GM10847 (cell line): ENCODE results near the gene PIGA.

Source experiments
- POLR2A ChIP-seq: IDR thresholded peaks from 2 replicates; pipeline ENCODE4 v1.6.1; 2011; ENCODE audit not compliant: insufficient read length; ENCODE audit errors: extremely low read depth

PIGA gene

GRCh38 chrX:15336023-15336413 is 695 bp upstream of the PIGA start:
- no peak for TF ChIP-seq POLR2A

- no peak for TF ChIP-seq POLR2A
Measured at GRCh38 chrX:15334561-15334960, 762 bp downstream of the PIGA start.

GRCh38 chrX:15328821-15329220 is 6.5 kb downstream of the PIGA start:
- TF ChIP-seq POLR2A = no peak

- TF ChIP-seq POLR2A = no peak
Measured at GRCh38 chrX:15328131-15328530, 7.2 kb downstream of the PIGA start.

DNA sequence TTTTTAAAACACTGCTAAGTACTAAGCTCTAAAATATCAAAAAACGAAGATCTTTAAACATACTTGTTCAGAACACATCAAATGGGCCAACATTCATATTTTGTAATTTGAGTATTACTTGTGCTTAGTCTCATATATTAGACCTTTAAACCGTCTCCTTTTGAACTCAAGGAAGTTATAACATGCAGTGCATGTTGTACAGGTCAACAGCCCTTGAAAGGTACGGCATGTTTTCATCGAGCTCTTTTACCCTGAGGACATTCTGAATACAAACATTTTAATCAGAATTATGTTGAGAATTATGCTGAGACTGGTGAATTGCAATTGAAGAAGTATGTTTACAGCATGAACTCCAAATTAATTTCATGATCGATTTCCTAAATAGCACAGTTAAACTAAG is 12.9 kb downstream of the PIGA start:
- TF ChIP-seq POLR2A = no peak

- TF ChIP-seq POLR2A = no peak
Measured at GRCh38 chrX:15322072-15322471, 13.3 kb downstream of the PIGA start.

- no peak for TF ChIP-seq POLR2A
Measured at GRCh38 chrX:15321447-15321846, 13.9 kb downstream of the PIGA start.

DNA sequence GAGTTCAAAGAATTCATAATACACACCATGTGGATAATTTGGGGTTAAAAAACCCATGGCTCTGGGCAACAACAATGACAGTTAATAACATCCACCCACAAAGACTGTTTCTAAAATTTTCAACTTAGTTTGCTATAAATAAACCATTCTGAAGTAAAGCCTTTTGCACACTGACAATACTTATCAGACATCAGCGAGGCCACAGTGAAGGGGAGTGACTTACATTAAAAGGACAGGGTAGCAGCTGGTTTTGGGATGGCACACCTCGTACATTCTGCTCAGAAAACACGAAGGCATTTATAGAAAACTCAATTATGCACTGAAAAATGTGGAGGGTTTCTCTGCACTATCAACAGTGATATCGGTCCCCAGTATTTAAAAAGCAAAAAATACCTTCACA is 15.0 kb downstream of the PIGA start:
- TF ChIP-seq POLR2A = no peak

DNA sequence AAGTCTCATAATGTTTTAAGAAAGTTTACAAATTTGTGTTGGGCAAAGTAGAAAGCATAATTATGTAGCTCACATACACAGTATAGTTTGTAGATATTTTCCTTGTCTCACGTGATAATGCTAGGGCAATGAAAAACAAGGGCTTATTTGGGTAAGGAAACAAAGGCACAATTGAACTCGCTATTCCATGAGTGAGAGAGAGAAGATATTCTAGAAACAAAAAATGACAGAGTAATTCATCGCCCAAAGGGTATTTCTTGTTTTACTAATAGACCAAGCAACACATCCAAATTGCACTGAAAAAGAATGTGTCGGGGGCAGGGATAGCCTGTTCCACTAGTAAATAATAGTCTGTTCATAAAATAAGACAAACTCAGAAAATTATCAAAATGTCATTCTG is 16.2 kb downstream of the PIGA start:
- TF ChIP-seq POLR2A = no peak

DNA sequence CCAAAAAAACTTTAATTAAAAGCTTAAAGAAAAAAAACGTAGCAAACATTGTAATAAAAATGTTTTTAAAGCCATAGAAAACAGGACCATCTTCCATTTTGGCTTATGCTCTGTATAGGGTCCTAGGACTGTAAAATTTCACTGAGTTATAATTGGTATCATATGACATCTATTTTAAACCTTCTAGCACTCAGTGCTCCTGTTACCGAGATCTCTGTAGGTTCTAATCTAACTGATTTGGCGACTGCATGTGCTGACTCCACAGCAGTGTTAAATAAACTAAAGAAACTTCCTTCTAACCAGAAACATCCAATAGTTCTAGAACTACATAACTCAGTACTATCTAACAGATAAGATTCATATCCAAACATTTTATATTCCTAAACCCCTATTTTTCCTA is 19.8 kb downstream of the PIGA start, which contains the start of gene ASB11:
Gene ASB11, minus strand, starts transcription at position 132 of the 400 bp plus-strand sequence. Its CDS starts 35 bp downstream, at position 97.
- no peak for TF ChIP-seq POLR2A

DNA sequence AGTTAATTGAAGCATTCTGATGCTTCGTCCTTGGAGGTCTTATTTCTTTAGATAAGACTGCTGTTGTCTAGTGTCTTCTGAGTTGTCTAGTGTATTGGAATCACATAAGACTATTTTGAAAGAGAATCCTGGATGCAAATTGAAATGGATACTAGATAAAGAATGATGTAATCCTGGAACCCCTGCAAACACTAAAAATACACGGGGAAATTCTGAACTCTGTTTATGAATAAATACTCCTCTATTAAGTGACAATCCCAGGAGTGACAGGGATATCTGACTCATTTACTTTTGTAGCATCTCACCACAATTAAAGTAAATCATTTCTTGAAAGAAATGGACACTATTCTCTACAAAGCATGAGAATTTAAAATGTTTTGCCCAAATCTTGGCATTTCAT is 20.9 kb downstream of the PIGA start:
- TF ChIP-seq POLR2A = no peak

DNA sequence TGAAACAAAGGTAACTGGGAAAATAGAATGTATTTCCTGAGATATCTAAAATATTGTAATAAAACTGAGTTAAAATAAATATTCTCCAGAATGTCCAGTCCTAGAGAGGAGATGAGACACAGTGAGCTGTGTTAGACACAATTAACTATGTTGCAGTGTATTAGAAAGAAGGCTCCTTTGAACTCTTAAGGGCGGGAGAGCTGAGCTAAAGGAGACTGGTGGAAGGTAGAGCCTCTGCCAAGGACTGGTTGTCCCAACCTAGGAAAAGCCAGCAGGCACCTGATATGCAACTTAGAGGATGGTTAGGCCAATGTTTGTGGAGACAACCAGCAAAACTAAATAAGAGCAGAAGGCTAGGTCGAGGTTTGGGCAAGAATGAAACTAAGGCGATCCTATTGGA is 24.2 kb downstream of the PIGA start:
- TF ChIP-seq POLR2A = no peak

DNA sequence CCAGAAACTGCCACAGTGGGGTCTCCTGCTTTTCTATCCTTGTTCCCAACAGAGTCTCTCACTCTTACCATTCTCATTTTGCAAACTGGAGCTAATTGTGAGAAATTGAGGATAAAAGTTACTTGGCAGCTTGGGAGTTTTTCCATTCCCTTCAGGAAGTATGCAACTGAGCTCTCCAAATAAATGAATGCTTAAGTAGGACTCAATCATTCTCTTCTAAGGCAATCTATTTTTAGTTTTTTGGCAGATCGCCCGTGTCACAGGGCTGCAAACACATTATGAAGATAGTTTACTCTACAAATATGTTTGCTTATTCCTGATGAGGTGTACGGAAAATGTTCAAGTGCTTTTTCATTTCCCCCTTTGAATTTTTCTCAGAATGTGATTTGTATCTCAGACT is 25.2 kb downstream of the PIGA start:
- no peak for TF ChIP-seq POLR2A

GRCh38 chrX:15301924-15302323 is 33.4 kb downstream of the PIGA start:
- TF ChIP-seq POLR2A = no peak

DNA sequence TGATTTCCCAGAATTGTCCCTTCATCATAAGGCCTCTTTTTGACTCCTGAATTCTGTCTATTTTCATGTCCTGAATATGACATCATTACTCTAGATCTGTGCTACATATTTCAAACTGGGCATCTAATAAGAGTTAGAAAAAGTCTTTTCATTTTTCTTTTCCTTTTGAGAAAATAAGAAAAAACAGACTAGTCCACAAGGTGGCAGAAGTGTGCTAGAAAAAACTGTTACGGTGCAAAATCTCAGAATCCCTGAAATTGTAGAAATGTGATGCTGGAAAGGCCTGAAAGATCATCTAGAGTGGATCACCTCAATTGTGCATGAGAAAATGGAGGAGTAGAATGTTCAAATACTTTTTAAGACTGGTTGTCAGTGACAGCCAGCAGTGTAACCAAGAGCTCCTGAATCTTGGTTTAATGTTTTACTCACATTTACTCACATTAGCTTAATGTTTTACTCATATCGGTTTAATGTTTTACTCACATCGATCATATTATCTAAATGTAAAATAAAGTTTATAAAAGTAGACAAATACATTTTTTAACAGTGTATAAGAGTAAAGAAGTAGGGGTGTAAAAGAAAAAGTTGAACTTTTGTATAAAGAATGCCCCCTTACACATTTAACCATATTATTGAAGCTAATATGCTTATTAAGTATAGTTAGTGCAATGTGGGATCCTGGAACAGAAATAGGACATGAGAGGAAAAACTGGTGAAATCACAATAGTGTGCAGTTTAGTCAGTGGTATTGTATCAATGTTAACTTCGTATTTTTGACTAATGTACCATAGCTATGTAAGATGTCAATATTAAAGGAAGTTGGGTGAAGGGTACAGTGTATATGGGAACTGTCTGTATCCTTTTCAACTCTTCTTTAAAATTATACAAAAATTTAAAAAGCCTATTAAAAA is 35.1 kb downstream of the PIGA start:
- no peak for TF ChIP-seq POLR2A

- no peak for TF ChIP-seq POLR2A
Measured at GRCh38 chrX:15298780-15299179, 36.5 kb downstream of the PIGA start.

GRCh38 chrX:15298201-15298600 is 37.1 kb downstream of the PIGA start:
- TF ChIP-seq POLR2A = no peak

DNA sequence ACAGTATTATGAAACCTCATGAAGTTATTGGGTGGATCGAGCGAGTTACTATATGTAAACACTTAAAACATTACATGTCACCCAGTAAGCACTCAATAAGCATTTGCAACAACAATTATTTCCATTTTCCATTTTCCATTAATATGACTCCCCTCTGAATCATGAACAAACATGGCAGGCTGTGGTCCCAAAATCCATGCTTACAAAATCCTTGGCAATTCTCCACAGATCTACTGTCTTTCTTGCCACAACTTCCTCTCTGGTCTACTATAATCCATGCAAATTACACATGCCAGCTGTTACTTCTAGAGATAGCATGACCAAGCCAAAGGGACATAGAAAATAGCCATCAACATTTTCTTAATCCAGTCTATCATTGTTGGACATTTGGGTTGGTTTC is 41.9 kb downstream of the PIGA start:
- TF ChIP-seq POLR2A = no peak

- TF ChIP-seq POLR2A = no peak
Measured at GRCh38 chrX:15292861-15293260, 42.5 kb downstream of the PIGA start.
